ENCODE measurements around the gene MAGI2.

DNA sequence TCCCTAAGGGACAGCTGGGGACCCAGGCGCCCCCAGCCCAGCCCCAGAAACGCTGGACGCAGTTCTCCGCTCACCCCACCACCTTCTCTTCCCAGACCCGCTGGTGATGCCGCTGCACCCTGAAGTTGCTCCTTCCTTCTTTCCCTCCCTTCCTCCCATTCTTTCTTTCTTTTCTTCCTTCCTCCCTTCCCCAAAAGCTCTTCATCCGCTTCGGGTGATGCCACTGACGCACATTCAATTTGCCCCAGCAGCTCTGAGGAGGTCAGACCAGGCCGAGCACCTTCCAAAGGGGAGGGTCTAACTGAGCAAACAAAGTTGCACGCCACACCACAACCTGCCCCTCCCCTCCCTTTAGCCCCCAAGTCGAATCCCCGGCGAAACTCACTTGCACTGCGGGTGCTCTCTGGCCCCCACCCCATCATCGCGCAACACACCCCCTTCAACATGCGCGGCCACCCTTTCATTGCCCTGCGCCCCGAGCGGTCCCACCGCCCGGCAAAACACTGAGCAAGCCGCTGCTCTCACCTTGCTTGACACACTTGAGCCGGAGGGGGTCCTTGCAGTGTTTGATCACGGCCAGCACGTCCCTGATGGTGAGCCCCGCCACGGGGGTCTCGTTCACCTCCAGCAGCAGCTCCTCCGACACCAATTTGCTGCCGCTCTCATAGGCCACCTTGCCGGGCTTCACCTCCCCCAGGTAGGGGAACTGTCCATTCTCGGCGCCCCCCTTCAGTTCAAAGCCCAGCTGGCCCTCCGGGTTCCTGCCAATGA is 787 bp downstream of the MAGI2 start:
- no peak for TF ChIP-seq CTCF (conservative IDR thresholded peaks at IDR 0.05; ENCODE audit: low read depth, low read length)
- TF ChIP-seq EZH2 (IDR thresholded peaks at IDR 0.05; ENCODE audit: borderline replicate concordance, low read depth, low read length, poor library complexity, severe bottlenecking) = peak; percentile 40

All from A673 (cell line).